Thyroid gland (tissue), 4 donors: Measurements from ENCODE around the gene NPAS2. TPM values are rescaled to one million over a fixed set of nuclear protein-coding genes. Genes with fewer than 3 reads are reported as not detected.

ENCODE experiments used
- DNase-seq, 2 donors: peaks; one replicate each; pipeline ENCODE4 v3.0.0-alpha.2; 2019
- H3K27ac ChIP-seq, 3 donors: fragments of 200-600 bp; sonication (generic); 1 replicate in 2 of 3; 2 replicates in 1 of 3; pipeline ENCODE4 v1.5.1; 2016 to 2019; ENCODE audit warnings: mild to moderate bottlenecking in 1 of 3, moderate library complexity in 1 of 3
- H3K27me3 ChIP-seq: fragments of 200-600 bp; sonication (generic); one replicate; pipeline ENCODE4 v1.5.1; 2019
- H3K36me3 ChIP-seq, 2 donors: fragments of 200-600 bp; sonication (generic); one replicate each; pipeline ENCODE4 v1.5.1; 2016 to 2019
- H3K4me1 ChIP-seq, 2 donors: fragments of 200-600 bp; sonication (generic); one replicate each; pipeline ENCODE4 v1.5.1; 2017 to 2019
- H3K4me3 ChIP-seq, 3 donors: fragments of 200-600 bp; sonication (generic); replicated peaks in 1 of 3; 1 replicate in 2 of 3; 2 replicates in 1 of 3; pipeline ENCODE4 v1.5.1; 2016; ENCODE audit warnings: mild to moderate bottlenecking in 1 of 3
- H3K9me3 ChIP-seq: fragments of 200-600 bp; sonication (generic); one replicate; pipeline ENCODE4 v1.5.1; 2017
- CTCF ChIP-seq, 6 experiments: fragments of 200-600 bp in 3 of 6; fragments of 450-650 bp in 3 of 6; sonication (generic) in 3 of 6; IDR thresholded peaks; one replicate each; pipeline ENCODE4 v1.5.1; 2016 to 2019; ENCODE audit warnings: antibody characterized with exemption in 6 of 6, mild to moderate bottlenecking in 2 of 6, inconsistent platforms in 1 of 6, moderate library complexity in 1 of 6
- POLR2A ChIP-seq, 2 donors: fragments of 450-650 bp; IDR thresholded peaks; one replicate each; pipeline ENCODE4 v1.6.1; 2017; ENCODE audit warnings: antibody characterized with exemption in 2 of 2, mild to moderate bottlenecking in 2 of 2, moderate library complexity in 1 of 2
- WGBS, 2 donors: methylation state at CpG; one replicate each; pipeline ENCODE4 v1.1.5; 2017; 5-methylcytosine and 5-hydroxymethylcytosine counted together
- intact Hi-C: fragments of 100-400 bp; cut with DNase I; formaldehyde crosslinking; loops from one replicate; pipeline ENCODE4 v1.15.1; 2023
- total RNA-seq, 4 donors: library from RNA; depleted of rRNA; stranded (reverse); fragments of >200 nt; gene quantifications; one replicate each; pipeline ENCODE4 v1.2.3, GENCODE V29; 2016

NPAS2 gene
- total RNA-seq, 4 donors from 2014 or later, result 12.7 to 22.8 (median 16.1) TPM

- intact Hi-C loops, result no loop called here
- H3K9me3 ChIP-seq, result no peaks in the 10 kb centered on the region
Measured at GRCh38 chr2:101026923-101027469, 207.1 kb downstream of the NPAS2 start.

DNA sequence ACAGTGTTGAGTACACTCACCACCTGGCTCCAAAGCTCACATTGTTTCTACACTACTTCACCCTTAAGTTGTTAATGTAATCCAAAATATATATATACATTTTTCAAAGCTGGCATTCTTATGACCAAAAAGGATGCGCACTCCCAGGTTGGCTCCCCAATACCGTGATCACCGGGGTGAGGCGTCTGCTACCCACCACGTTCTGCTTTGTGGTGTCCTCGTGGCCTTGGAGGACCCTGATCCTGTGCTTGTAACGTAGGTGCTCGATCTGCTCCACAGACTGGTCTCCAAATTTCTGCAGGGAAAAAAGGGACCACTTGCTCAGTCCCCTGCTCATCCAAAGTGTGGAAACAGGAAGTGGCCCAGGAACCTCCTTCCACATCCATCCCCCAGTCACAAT is 207.9 kb downstream of the NPAS2 start:
- Histone ChIP-seq H3K27ac (no peak overlapping the region), H3K4me3 (no peak overlapping the region), H3K36me3 (no peaks in the 10 kb centered on the region), H3K9me3 (no peaks in the 10 kb centered on the region), H3K27me3 (no peaks in the 10 kb centered on the region), H3K4me1 (peaks cover 4 to 6% of the 10 kb centered on the region in 2 donors)
- intact Hi-C loops, result no loop called here
- WGBS, 2 donors, result 95 to 97% methylated on average over 8 of the region's 8 CpGs
- DNase-seq, result no peak
- TF ChIP-seq CTCF (IDR thresholded peaks at IDR 0.05) (no peak), POLR2A (IDR thresholded peaks at IDR 0.05) (no peak)

More at GRCh38 chr2:101026923-101027469, 207.1 kb downstream of the NPAS2 start:
- TF ChIP-seq CTCF (IDR thresholded peaks at IDR 0.05), result no peak
- no peak for TF ChIP-seq POLR2A (IDR thresholded peaks at IDR 0.05)
- no peak for DNase-seq
- 86 to 87% methylated on average over 14 to 15 of the region's 15 CpGs for WGBS, 2 donors
- H3K4me1 ChIP-seq, result no peaks in the 10 kb centered on the region
- H3K36me3 ChIP-seq, result no peaks in the 10 kb centered on the region
- H3K27ac ChIP-seq, result no peak overlapping the region
- no peaks in the 10 kb centered on the region for H3K27me3 ChIP-seq
- no peak overlapping the region for H3K4me3 ChIP-seq

- H3K4me3 ChIP-seq, result no peak overlapping the region
- H3K9me3 ChIP-seq, result no peaks in the 10 kb centered on the region
- TF ChIP-seq CTCF (IDR thresholded peaks at IDR 0.05), result no peak
- no peak for TF ChIP-seq POLR2A (IDR thresholded peaks at IDR 0.05)
- H3K27ac ChIP-seq, result no peak overlapping the region
- peak; percentile 18 to 40 for DNase-seq
- intact Hi-C loops, result no loop called here
- H3K36me3 ChIP-seq, result no peaks in the 10 kb centered on the region
- peaks cover 4 to 6% of the 10 kb centered on the region in 2 donors for H3K4me1 ChIP-seq
- no peaks in the 10 kb centered on the region for H3K27me3 ChIP-seq
- 69 to 74% methylated on average over 10 of the region's 10 CpGs for WGBS, 2 donors
Measured at GRCh38 chr2:101030866-101031554, 211.1 kb downstream of the NPAS2 start.

GRCh38 chr2:101032084-101032776 is 212.3 kb downstream of the NPAS2 start:
- peak; percentile 36 to 57 for DNase-seq
- Histone ChIP-seq H3K4me1 (peaks cover 4 to 6% of the 10 kb centered on the region in 2 donors), H3K27me3 (no peaks in the 10 kb centered on the region), H3K27ac (no peak overlapping the region), H3K4me3 (no peak overlapping the region), H3K9me3 (no peaks in the 10 kb centered on the region), H3K36me3 (no peaks in the 10 kb centered on the region)
- intact Hi-C loops, result no loop called here
- WGBS, 2 donors, result 58 to 67% methylated on average over 15 of the region's 15 CpGs
- TF ChIP-seq CTCF (IDR thresholded peaks at IDR 0.05) (no peak), POLR2A (IDR thresholded peaks at IDR 0.05) (no peak)

DNA sequence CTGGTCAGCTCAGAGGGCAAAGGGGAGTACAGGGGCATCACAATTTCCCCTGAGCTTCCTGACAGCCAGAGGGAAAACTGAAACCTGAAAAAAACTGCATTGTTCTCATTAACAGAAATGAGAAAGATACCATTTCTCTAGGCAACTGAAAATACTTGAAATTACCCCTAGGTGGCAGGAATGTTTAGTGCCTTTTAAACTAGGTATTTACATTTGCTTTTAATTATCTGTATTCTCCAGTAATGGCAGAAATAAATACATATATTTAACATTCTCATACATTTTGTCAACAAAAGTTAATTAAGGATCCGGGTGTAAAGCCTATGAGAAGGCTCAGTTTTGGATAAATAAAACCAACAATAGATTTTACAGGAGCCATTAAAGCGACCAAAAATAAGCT is 216.6 kb downstream of the NPAS2 start:
- 83 to 86% methylated on average over 2 of the region's 2 CpGs for WGBS, 2 donors
- Histone ChIP-seq H3K4me1 (peaks cover 4 to 6% of the 10 kb centered on the region in 2 donors), H3K27me3 (no peaks in the 10 kb centered on the region), H3K36me3 (peaks cover 0 to 10% of the 10 kb centered on the region in 2 donors), H3K27ac (no peak overlapping the region), H3K9me3 (no peaks in the 10 kb centered on the region), H3K4me3 (no peak overlapping the region)
- peak in 5 of 6 experiments; percentile 11 to 50 (median 37) for TF ChIP-seq CTCF (IDR thresholded peaks at IDR 0.05)
- TF ChIP-seq POLR2A (IDR thresholded peaks at IDR 0.05), result no peak
- DNase-seq, result no peak
- intact Hi-C loops, result no loop called here
